GM19328 (cell line): ENCODE results near the gene DAPK3.

ENCODE experiments used
- ATAC-seq: cut with Tn5 transposase; IDR thresholded peaks from one replicate; pipeline ENCODE4 v1.9.1; 2021; ENCODE audit warnings: mild to moderate bottlenecking, moderate library complexity; ENCODE audit not compliant: unreplicated experiment

Gene DAPK3

GRCh38 chr19:3932931-3933810 is 37.7 kb downstream of the DAPK3 start, which contains the start of gene NMRK2:
TSS of gene NMRK2 (plus strand) at chr19:3933069. CDS start at chr19:3933672, 603 bp downstream.
- no peak for ATAC-seq

- no peak for ATAC-seq
These were observed 39.9 kb downstream of the DAPK3 start for GRCh38 chr19:3931041-3931440.

- no peak for ATAC-seq
These were observed 47.0 kb downstream of the DAPK3 start for GRCh38 chr19:3923912-3924311.

- no peak for ATAC-seq
These were observed 47.7 kb downstream of the DAPK3 start for GRCh38 chr19:3923096-3923758.

- ATAC-seq, result no peak
These were observed 51.1 kb downstream of the DAPK3 start for GRCh38 chr19:3919793-3920192.

- ATAC-seq, result no peak
These were observed 54.9 kb downstream of the DAPK3 start for GRCh38 chr19:3916033-3916432.

GRCh38 chr19:3914199-3914598 is 56.7 kb downstream of the DAPK3 start:
- no peak for ATAC-seq

GRCh38 chr19:3910105-3910504 is 60.8 kb downstream of the DAPK3 start:
- ATAC-seq, result no peak
